ENCODE results near the gene ATP6V1D. TPM values are rescaled to one million over a fixed set of nuclear protein-coding genes. Genes with fewer than 3 reads are reported as not detected.
"Not testable (repeated sequence)": the region's sequence is repeated elsewhere in the genome, so short reads cannot be mapped to it uniquely, and the experiment has no call there.

Gene ATP6V1D
- total RNA-seq, 1 experiment from 2014 or later: 74.1 TPM

- Mint-ChIP-seq H3K27me3 (ENCODE audit: insufficient read depth, unreplicated experiment) (no peaks in the 10 kb centered on the region), H3K4me3 (ENCODE audit: unreplicated experiment) (no peak overlapping the region), H3K4me1 (ENCODE audit: insufficient read depth, unreplicated experiment) (peaks cover 9% of the 10 kb centered on the region), H3K9me3 (ENCODE audit: unreplicated experiment) (no peaks in the 10 kb centered on the region), H3K27ac (ENCODE audit: low read depth, unreplicated experiment) (peak overlapping the region; percentile 25), H3K36me3 (ENCODE audit: insufficient read depth, unreplicated experiment) (peaks cover 97% of the 10 kb centered on the region)
- POLR2A ChIA-PET: no interaction called here
- intact Hi-C loops (cut with micrococcal nuclease): loop anchor here (1.0 kb wide), 1 partner anchor 169 kb away; no protein-coding TSS in a partner anchor
- DNase-seq (ENCODE audit: unreplicated experiment): peak; percentile 42
- no TSS peak for BruUV-seq (replicated peaks)
- CTCF ChIA-PET: no interaction called here
- TF ChIP-seq CTCF (IDR thresholded peaks at IDR 0.05; ENCODE audit: unreplicated experiment): no peak
Measured at GRCh38 chr14:67335781-67336180, 23.8 kb downstream of the ATP6V1D start.

- no peak for DNase-seq (ENCODE audit: unreplicated experiment)
- CTCF ChIA-PET: no interaction called here
- H3K27me3 Mint-ChIP-seq (ENCODE audit: insufficient read depth, unreplicated experiment): no peaks in the 10 kb centered on the region
- intact Hi-C loops (cut with micrococcal nuclease): no loop called here
- H3K27ac Mint-ChIP-seq (ENCODE audit: low read depth, unreplicated experiment): peak overlapping the region; percentile 5
- no peak for TF ChIP-seq CTCF (IDR thresholded peaks at IDR 0.05; ENCODE audit: unreplicated experiment)
- peaks cover 85% of the 10 kb centered on the region for H3K36me3 Mint-ChIP-seq (ENCODE audit: insufficient read depth, unreplicated experiment)
- no peak overlapping the region for H3K4me3 Mint-ChIP-seq (ENCODE audit: unreplicated experiment)
- POLR2A ChIA-PET: interaction anchor here (0.7 to 1.2 kb wide), 5 partner anchors 11 to 951 kb away, joined by 3 to 4 read pairs (median 3); partner anchors contain the start of genes ATP6V1D and EIF2S1
- no peaks in the 10 kb centered on the region for H3K9me3 Mint-ChIP-seq (ENCODE audit: unreplicated experiment)
- BruUV-seq (replicated peaks): no TSS peak
- peaks cover 9% of the 10 kb centered on the region for H3K4me1 Mint-ChIP-seq (ENCODE audit: insufficient read depth, unreplicated experiment)
Measured at GRCh38 chr14:67332468-67332867, 27.1 kb downstream of the ATP6V1D start.

- peaks cover 9% of the 10 kb centered on the region for H3K4me1 Mint-ChIP-seq (ENCODE audit: insufficient read depth, unreplicated experiment)
- no peak for DNase-seq (ENCODE audit: unreplicated experiment)
- H3K36me3 Mint-ChIP-seq (ENCODE audit: insufficient read depth, unreplicated experiment): peaks cover 82% of the 10 kb centered on the region
- intact Hi-C loops (cut with micrococcal nuclease): no loop called here
- H3K9me3 Mint-ChIP-seq (ENCODE audit: unreplicated experiment): no peaks in the 10 kb centered on the region
- H3K4me3 Mint-ChIP-seq (ENCODE audit: unreplicated experiment): no peak overlapping the region
- TF ChIP-seq CTCF (IDR thresholded peaks at IDR 0.05; ENCODE audit: unreplicated experiment): no peak
- ChIA-PET POLR2A (interaction anchor here (0.7 to 1.2 kb wide), 3 partner anchors 12 to 950 kb away, joined by 3 to 4 read pairs (median 3); no protein-coding TSS in a partner anchor), CTCF (interaction anchor here (0.6 to 0.8 kb wide), 3 partner anchors 12 to 1039 kb away, joined by 3 to 4 read pairs (median 3); no protein-coding TSS in a partner anchor)
- no peaks in the 10 kb centered on the region for H3K27me3 Mint-ChIP-seq (ENCODE audit: insufficient read depth, unreplicated experiment)
- peak overlapping the region; percentile 5 for H3K27ac Mint-ChIP-seq (ENCODE audit: low read depth, unreplicated experiment)
- no TSS peak for BruUV-seq (replicated peaks)
Measured at GRCh38 chr14:67331368-67332125, 28.1 kb downstream of the ATP6V1D start.

GRCh38 chr14:67329666-67330065 lies 29.9 kb downstream of the ATP6V1D start:
- POLR2A ChIA-PET; H3K27ac Mint-ChIP-seq (ENCODE audit: low read depth, unreplicated experiment); DNase-seq (ENCODE audit: unreplicated experiment); H3K27me3 Mint-ChIP-seq (ENCODE audit: insufficient read depth, unreplicated experiment); H3K4me1 Mint-ChIP-seq (ENCODE audit: insufficient read depth, unreplicated experiment); BruUV-seq (replicated peaks); CTCF ChIA-PET; intact Hi-C loops (cut with micrococcal nuclease); H3K4me3 Mint-ChIP-seq (ENCODE audit: unreplicated experiment); H3K9me3 Mint-ChIP-seq (ENCODE audit: unreplicated experiment): not testable (repeated sequence)
- H3K36me3 Mint-ChIP-seq (ENCODE audit: insufficient read depth, unreplicated experiment): peaks cover 74% of the 10 kb centered on the region

All from MCF 10A (cell line).